ENCODE measurements around the gene TMEM107.

Gene TMEM107

DNA sequence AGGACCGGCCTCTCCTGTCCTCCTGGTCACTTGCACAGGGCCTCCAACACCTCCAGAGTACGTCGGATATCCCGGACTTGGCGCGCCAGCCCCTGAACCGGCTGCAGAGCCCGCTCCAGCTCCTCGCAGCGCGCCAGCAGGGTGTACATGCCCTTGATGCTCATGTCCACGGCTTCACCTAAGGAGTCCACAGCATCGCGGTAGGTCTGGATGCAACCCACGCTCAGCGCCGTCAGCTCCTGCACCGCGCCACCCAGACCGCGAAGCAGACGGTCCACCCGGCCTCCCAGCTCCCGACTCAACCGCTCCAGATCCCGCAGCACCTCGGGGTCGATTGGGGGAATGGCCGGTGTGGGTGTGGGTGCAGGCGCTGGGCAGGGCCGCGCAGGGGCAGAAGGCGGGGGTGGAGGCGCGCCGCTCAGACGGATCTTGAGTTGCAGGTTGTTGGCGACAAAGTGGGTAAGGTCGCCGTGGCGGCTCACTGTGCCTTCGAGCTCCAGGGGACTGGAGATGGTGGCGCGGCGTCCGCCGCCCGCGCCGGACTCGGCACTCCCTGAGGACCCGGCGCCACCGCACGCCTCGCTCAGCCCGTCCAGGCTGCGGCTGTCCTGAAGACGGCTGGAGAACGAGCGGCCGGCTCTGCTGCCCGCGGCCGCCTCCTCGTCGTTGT is 13.0 kb upstream of the TMEM107 start:
- H3K27ac ChIP-seq (replicated peaks) = peak overlapping the region; percentile 92
- DNase-seq (ENCODE audit: low read depth in 1 of 2, low spot score in 1 of 2) = no peak
- TF ChIP-seq SPI1 (IDR thresholded peaks at IDR 0.05; ENCODE audit: borderline replicate concordance, low read depth) (no peak), GABPA (IDR thresholded peaks at IDR 0.05; ENCODE audit: low read depth) (no peak), CTCF (IDR thresholded peaks at IDR 0.05; ENCODE audit: insufficient read depth, low read length) (no peak), POLR2AphosphoS5 (IDR thresholded peaks at IDR 0.05; ENCODE audit: low read depth) (no peak)
- TF ChIP-seq, protein P1, sequence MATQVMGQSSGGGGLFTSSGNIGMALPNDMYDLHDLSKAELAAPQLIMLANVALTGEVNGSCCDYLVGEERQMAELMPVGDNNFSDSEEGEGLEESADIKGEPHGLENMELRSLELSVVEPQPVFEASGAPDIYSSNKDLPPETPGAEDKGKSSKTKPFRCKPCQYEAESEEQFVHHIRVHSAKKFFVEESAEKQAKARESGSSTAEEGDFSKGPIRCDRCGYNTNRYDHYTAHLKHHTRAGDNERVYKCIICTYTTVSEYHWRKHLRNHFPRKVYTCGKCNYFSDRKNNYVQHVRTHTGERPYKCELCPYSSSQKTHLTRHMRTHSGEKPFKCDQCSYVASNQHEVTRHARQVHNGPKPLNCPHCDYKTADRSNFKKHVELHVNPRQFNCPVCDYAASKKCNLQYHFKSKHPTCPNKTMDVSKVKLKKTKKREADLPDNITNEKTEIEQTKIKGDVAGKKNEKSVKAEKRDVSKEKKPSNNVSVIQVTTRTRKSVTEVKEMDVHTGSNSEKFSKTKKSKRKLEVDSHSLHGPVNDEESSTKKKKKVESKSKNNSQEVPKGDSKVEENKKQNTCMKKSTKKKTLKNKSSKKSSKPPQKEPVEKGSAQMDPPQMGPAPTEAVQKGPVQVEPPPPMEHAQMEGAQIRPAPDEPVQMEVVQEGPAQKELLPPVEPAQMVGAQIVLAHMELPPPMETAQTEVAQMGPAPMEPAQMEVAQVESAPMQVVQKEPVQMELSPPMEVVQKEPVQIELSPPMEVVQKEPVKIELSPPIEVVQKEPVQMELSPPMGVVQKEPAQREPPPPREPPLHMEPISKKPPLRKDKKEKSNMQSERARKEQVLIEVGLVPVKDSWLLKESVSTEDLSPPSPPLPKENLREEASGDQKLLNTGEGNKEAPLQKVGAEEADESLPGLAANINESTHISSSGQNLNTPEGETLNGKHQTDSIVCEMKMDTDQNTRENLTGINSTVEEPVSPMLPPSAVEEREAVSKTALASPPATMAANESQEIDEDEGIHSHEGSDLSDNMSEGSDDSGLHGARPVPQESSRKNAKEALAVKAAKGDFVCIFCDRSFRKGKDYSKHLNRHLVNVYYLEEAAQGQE (IDR thresholded peaks at IDR 0.05; ENCODE audit: insufficient replicate concordance, low read depth) = no peak
- H3K27me3 ChIP-seq (ENCODE audit: insufficient read depth, poor library complexity, severe bottlenecking) = no peaks in the 10 kb centered on the region
- peak overlapping the region; percentile 60 for H3K4me3 ChIP-seq (replicated peaks; ENCODE audit: insufficient read depth, low read length)

DNA sequence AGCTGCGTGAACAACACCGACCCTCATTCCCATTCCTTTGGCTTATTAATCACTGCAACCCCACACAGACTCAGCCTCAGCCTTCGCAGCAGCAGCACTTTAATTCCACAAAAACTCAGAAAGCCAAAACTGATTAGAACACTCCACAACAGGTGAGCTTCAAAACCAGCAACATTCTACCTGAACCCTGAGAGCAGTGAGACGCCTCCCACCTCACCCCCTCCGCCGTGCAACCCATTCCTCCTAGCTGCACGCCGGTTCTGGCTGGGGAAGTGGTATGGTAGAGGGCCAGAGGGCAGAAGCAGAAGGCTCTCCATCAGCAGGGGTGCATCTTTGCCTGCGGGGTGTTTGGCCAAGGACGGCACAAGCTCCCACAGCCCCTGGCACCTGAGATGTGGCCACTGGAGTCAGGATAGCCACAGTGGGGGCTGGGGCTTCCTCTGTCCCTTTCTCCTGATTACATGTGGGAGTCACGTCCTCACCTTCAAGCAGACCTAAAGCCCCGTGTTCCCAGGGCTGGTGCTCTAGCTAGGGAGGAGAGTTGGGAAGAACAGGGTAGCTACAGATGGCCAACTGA is 12.2 kb upstream of the TMEM107 start:
- Histone ChIP-seq H3K27me3 (ENCODE audit: insufficient read depth, poor library complexity, severe bottlenecking) (no peaks in the 10 kb centered on the region), H3K4me3 (replicated peaks; ENCODE audit: insufficient read depth, low read length) (peak overlapping the region; percentile 60), H3K27ac (replicated peaks) (0 out of 2 replicates have a peak overlapping the region, but pooled peaks have one; percentile 24)
- no peak for DNase-seq (ENCODE audit: low read depth in 1 of 2, low spot score in 1 of 2)
- TF ChIP-seq POLR2AphosphoS5 (IDR thresholded peaks at IDR 0.05; ENCODE audit: low read depth) (no peak), GABPA (IDR thresholded peaks at IDR 0.05; ENCODE audit: low read depth) (no peak), SPI1 (IDR thresholded peaks at IDR 0.05; ENCODE audit: borderline replicate concordance, low read depth) (no peak), CTCF (IDR thresholded peaks at IDR 0.05; ENCODE audit: insufficient read depth, low read length) (no peak)
- TF ChIP-seq, protein P1 (IDR thresholded peaks at IDR 0.05; ENCODE audit: insufficient replicate concordance, low read depth) = no peak

GRCh38 chr17:8187517-8188262 is 11.5 kb upstream of the TMEM107 start:
- Histone ChIP-seq H3K4me3 (replicated peaks; ENCODE audit: insufficient read depth, low read length) (peak overlapping the region; percentile 79), H3K27me3 (ENCODE audit: insufficient read depth, poor library complexity, severe bottlenecking) (no peaks in the 10 kb centered on the region), H3K27ac (replicated peaks) (peak overlapping the region; percentile 75)
- DNase-seq (ENCODE audit: low read depth in 1 of 2, low spot score in 1 of 2) = peak; percentile 75 to 89
- TF ChIP-seq, protein P1 (IDR thresholded peaks at IDR 0.05; ENCODE audit: insufficient replicate concordance, low read depth) = no peak
- no peak for TF ChIP-seq POLR2AphosphoS5 (IDR thresholded peaks at IDR 0.05; ENCODE audit: low read depth)
- TF ChIP-seq GABPA (IDR thresholded peaks at IDR 0.05; ENCODE audit: low read depth) = no peak
- peak; percentile 16; the same call in 1 of the 2 replicates for TF ChIP-seq SPI1 (IDR thresholded peaks at IDR 0.05; ENCODE audit: borderline replicate concordance, low read depth)
- TF ChIP-seq CTCF (IDR thresholded peaks at IDR 0.05; ENCODE audit: insufficient read depth, low read length) = no peak

Measured in HL-60 (cell line).